ENCODE measurements around the gene SOX30. TPM values are rescaled to one million over a fixed set of nuclear protein-coding genes. Genes with fewer than 3 reads are reported as not detected.
A peak's percentile ranks its signal among the peaks of the same experiment; 100 is the strongest.

SOX30 gene
- polyA plus RNA-seq, 2 donors: 0.04 to 0.05 TPM

- Histone ChIP-seq H3K27ac (ENCODE audit: low read depth in 2 of 2, low read length in 1 of 2) (no peak overlapping the region), H3K9me3 (ENCODE audit: control insufficient read depth in 2 of 2, insufficient read depth in 1 of 2, low read depth in 1 of 2, low read length in 1 of 2) (no peaks in the 10 kb centered on the region), H3K27me3 (ENCODE audit: control insufficient read depth in 1 of 2, insufficient read depth in 2 of 2, low read length in 2 of 2) (no peaks in the 10 kb centered on the region), H3K4me1 (ENCODE audit: control insufficient read depth in 2 of 2, insufficient read depth in 2 of 2, low read length in 1 of 2) (peaks cover 3 to 5% of the 10 kb centered on the region in 2 donors), H3K4me3 (ENCODE audit: low read depth in 1 of 2, low read length in 2 of 2) (no peak overlapping the region), H3K36me3 (ENCODE audit: control insufficient read depth in 2 of 2, insufficient read depth in 2 of 2, low read length in 1 of 2) (no peaks in the 10 kb centered on the region)
- WGBS, 2 donors: 76 to 80% methylated on average over 1 of the region's 1 CpG
Observed at GRCh38 chr5:157668356-157668755, 16.1 kb upstream of the SOX30 start.

GRCh38 chr5:157665467-157666070 lies 13.3 kb upstream of the SOX30 start:
- Histone ChIP-seq H3K4me3 (ENCODE audit: low read depth in 1 of 2, low read length in 2 of 2) (no peak overlapping the region), H3K27me3 (ENCODE audit: control insufficient read depth in 1 of 2, insufficient read depth in 2 of 2, low read length in 2 of 2) (no peaks in the 10 kb centered on the region)
- 86 to 90% methylated on average over 2 of the region's 2 CpGs for WGBS, 2 donors

GRCh38 chr5:157659868-157660660 lies 7.8 kb upstream of the SOX30 start:
- no peaks in the 10 kb centered on the region for H3K9me3 ChIP-seq (ENCODE audit: control insufficient read depth in 2 of 2, insufficient read depth in 1 of 2, low read depth in 1 of 2, low read length in 1 of 2)
- 89 to 91% methylated on average over 8 of the region's 8 CpGs for WGBS, 2 donors

More at GRCh38 chr5:157665467-157666070, 13.3 kb upstream of the SOX30 start:
- H3K9me3 ChIP-seq (ENCODE audit: control insufficient read depth in 2 of 2, insufficient read depth in 1 of 2, low read depth in 1 of 2, low read length in 1 of 2): no peaks in the 10 kb centered on the region
- no peak overlapping the region for H3K27ac ChIP-seq (ENCODE audit: low read depth in 2 of 2, low read length in 1 of 2)
- no peaks in the 10 kb centered on the region for H3K4me1 ChIP-seq (ENCODE audit: control insufficient read depth in 2 of 2, insufficient read depth in 2 of 2, low read length in 1 of 2)
- H3K36me3 ChIP-seq (ENCODE audit: control insufficient read depth in 2 of 2, insufficient read depth in 2 of 2, low read length in 1 of 2): no peaks in the 10 kb centered on the region

GRCh38 chr5:157658893-157659292 lies 6.7 kb upstream of the SOX30 start:
- H3K36me3 ChIP-seq (ENCODE audit: control insufficient read depth in 2 of 2, insufficient read depth in 2 of 2, low read length in 1 of 2): no peaks in the 10 kb centered on the region
- H3K4me3 ChIP-seq (ENCODE audit: low read depth in 1 of 2, low read length in 2 of 2): no peak overlapping the region
- no peak overlapping the region for H3K27ac ChIP-seq (ENCODE audit: low read depth in 2 of 2, low read length in 1 of 2)
- H3K9me3 ChIP-seq (ENCODE audit: control insufficient read depth in 2 of 2, insufficient read depth in 1 of 2, low read depth in 1 of 2, low read length in 1 of 2): no peaks in the 10 kb centered on the region
- 80 to 83% methylated on average over 1 of the region's 1 CpG for WGBS, 2 donors
- no peaks in the 10 kb centered on the region for H3K27me3 ChIP-seq (ENCODE audit: control insufficient read depth in 1 of 2, insufficient read depth in 2 of 2, low read length in 2 of 2)
- no peaks in the 10 kb centered on the region for H3K4me1 ChIP-seq (ENCODE audit: control insufficient read depth in 2 of 2, insufficient read depth in 2 of 2, low read length in 1 of 2)

More at GRCh38 chr5:157659868-157660660, 7.8 kb upstream of the SOX30 start:
- H3K4me1 ChIP-seq (ENCODE audit: control insufficient read depth in 2 of 2, insufficient read depth in 2 of 2, low read length in 1 of 2): no peaks in the 10 kb centered on the region
- H3K27ac ChIP-seq (ENCODE audit: low read depth in 2 of 2, low read length in 1 of 2): no peak overlapping the region
- no peaks in the 10 kb centered on the region for H3K36me3 ChIP-seq (ENCODE audit: control insufficient read depth in 2 of 2, insufficient read depth in 2 of 2, low read length in 1 of 2)
- H3K27me3 ChIP-seq (ENCODE audit: control insufficient read depth in 1 of 2, insufficient read depth in 2 of 2, low read length in 2 of 2): no peaks in the 10 kb centered on the region
- no peak overlapping the region for H3K4me3 ChIP-seq (ENCODE audit: low read depth in 1 of 2, low read length in 2 of 2)

GRCh38 chr5:157657516-157657915 lies 5.3 kb upstream of the SOX30 start:
- no peak overlapping the region for H3K27ac ChIP-seq (ENCODE audit: low read depth in 2 of 2, low read length in 1 of 2)
- WGBS, 2 donors: 79 to 83% methylated on average over 2 of the region's 2 CpGs
- no peaks in the 10 kb centered on the region for H3K36me3 ChIP-seq (ENCODE audit: control insufficient read depth in 2 of 2, insufficient read depth in 2 of 2, low read length in 1 of 2)
- no peaks in the 10 kb centered on the region for H3K9me3 ChIP-seq (ENCODE audit: control insufficient read depth in 2 of 2, insufficient read depth in 1 of 2, low read depth in 1 of 2, low read length in 1 of 2)
- no peaks in the 10 kb centered on the region for H3K27me3 ChIP-seq (ENCODE audit: control insufficient read depth in 1 of 2, insufficient read depth in 2 of 2, low read length in 2 of 2)
- no peaks in the 10 kb centered on the region for H3K4me1 ChIP-seq (ENCODE audit: control insufficient read depth in 2 of 2, insufficient read depth in 2 of 2, low read length in 1 of 2)
- H3K4me3 ChIP-seq (ENCODE audit: low read depth in 1 of 2, low read length in 2 of 2): no peak overlapping the region

- H3K4me3 ChIP-seq (ENCODE audit: low read depth in 1 of 2, low read length in 2 of 2): peak overlapping the region; percentile 54 to 62
- peak overlapping the region in 1 of 2 donors; percentile 31 for H3K27ac ChIP-seq (ENCODE audit: low read depth in 2 of 2, low read length in 1 of 2)
- H3K27me3 ChIP-seq (ENCODE audit: control insufficient read depth in 1 of 2, insufficient read depth in 2 of 2, low read length in 2 of 2): no peaks in the 10 kb centered on the region
- 21% methylated on average over 63 of the region's 63 CpGs for WGBS, 2 donors
- H3K36me3 ChIP-seq (ENCODE audit: control insufficient read depth in 2 of 2, insufficient read depth in 2 of 2, low read length in 1 of 2): no peaks in the 10 kb centered on the region
- H3K9me3 ChIP-seq (ENCODE audit: control insufficient read depth in 2 of 2, insufficient read depth in 1 of 2, low read depth in 1 of 2, low read length in 1 of 2): no peaks in the 10 kb centered on the region
- H3K4me1 ChIP-seq (ENCODE audit: control insufficient read depth in 2 of 2, insufficient read depth in 2 of 2, low read length in 1 of 2): peaks cover 3 to 8% of the 10 kb centered on the region in 2 donors
Observed at GRCh38 chr5:157651623-157652376, 438 bp downstream of the SOX30 start.

- Histone ChIP-seq H3K4me3 (ENCODE audit: low read depth in 1 of 2, low read length in 2 of 2) (peak overlapping the region in 1 of 2 donors; percentile 54), H3K9me3 (ENCODE audit: control insufficient read depth in 2 of 2, insufficient read depth in 1 of 2, low read depth in 1 of 2, low read length in 1 of 2) (no peaks in the 10 kb centered on the region), H3K4me1 (ENCODE audit: control insufficient read depth in 2 of 2, insufficient read depth in 2 of 2, low read length in 1 of 2) (peaks cover 3 to 8% of the 10 kb centered on the region in 2 donors), H3K36me3 (ENCODE audit: control insufficient read depth in 2 of 2, insufficient read depth in 2 of 2, low read length in 1 of 2) (no peaks in the 10 kb centered on the region), H3K27ac (ENCODE audit: low read depth in 2 of 2, low read length in 1 of 2) (no peak overlapping the region), H3K27me3 (ENCODE audit: control insufficient read depth in 1 of 2, insufficient read depth in 2 of 2, low read length in 2 of 2) (no peaks in the 10 kb centered on the region)
- 72 to 75% methylated on average over 32 to 33 of the region's 33 CpGs for WGBS, 2 donors
Observed at GRCh38 chr5:157650991-157651611, 1.1 kb downstream of the SOX30 start.

GRCh38 chr5:157649101-157649500 lies 3.1 kb downstream of the SOX30 start:
- Histone ChIP-seq H3K9me3 (ENCODE audit: control insufficient read depth in 2 of 2, insufficient read depth in 1 of 2, low read depth in 1 of 2, low read length in 1 of 2) (no peaks in the 10 kb centered on the region), H3K4me3 (ENCODE audit: low read depth in 1 of 2, low read length in 2 of 2) (no peak overlapping the region), H3K27me3 (ENCODE audit: control insufficient read depth in 1 of 2, insufficient read depth in 2 of 2, low read length in 2 of 2) (no peaks in the 10 kb centered on the region), H3K4me1 (ENCODE audit: control insufficient read depth in 2 of 2, insufficient read depth in 2 of 2, low read length in 1 of 2) (peaks cover 3 to 8% of the 10 kb centered on the region in 2 donors), H3K36me3 (ENCODE audit: control insufficient read depth in 2 of 2, insufficient read depth in 2 of 2, low read length in 1 of 2) (no peaks in the 10 kb centered on the region), H3K27ac (ENCODE audit: low read depth in 2 of 2, low read length in 1 of 2) (no peak overlapping the region)
- 80 to 83% methylated on average over 2 of the region's 2 CpGs for WGBS, 2 donors

GRCh38 chr5:157648275-157648990 lies 3.8 kb downstream of the SOX30 start:
- WGBS, 2 donors: 88 to 89% methylated on average over 7 of the region's 7 CpGs
- H3K4me3 ChIP-seq (ENCODE audit: low read depth in 1 of 2, low read length in 2 of 2): no peak overlapping the region
- no peaks in the 10 kb centered on the region for H3K9me3 ChIP-seq (ENCODE audit: control insufficient read depth in 2 of 2, insufficient read depth in 1 of 2, low read depth in 1 of 2, low read length in 1 of 2)
- no peaks in the 10 kb centered on the region for H3K27me3 ChIP-seq (ENCODE audit: control insufficient read depth in 1 of 2, insufficient read depth in 2 of 2, low read length in 2 of 2)
- no peak overlapping the region for H3K27ac ChIP-seq (ENCODE audit: low read depth in 2 of 2, low read length in 1 of 2)
- H3K36me3 ChIP-seq (ENCODE audit: control insufficient read depth in 2 of 2, insufficient read depth in 2 of 2, low read length in 1 of 2): no peaks in the 10 kb centered on the region
- peaks cover 3 to 8% of the 10 kb centered on the region in 2 donors for H3K4me1 ChIP-seq (ENCODE audit: control insufficient read depth in 2 of 2, insufficient read depth in 2 of 2, low read length in 1 of 2)
